HEK293T (cell line): ENCODE measurements around the gene BUB1B.
"Not testable (repeated sequence)": the region's sequence is repeated elsewhere in the genome, so short reads cannot be mapped to it uniquely, and the experiment has no call there.

Experiments used
- BHLHE40 ChIP-seq: fragments of 450-650 bp; IDR thresholded peaks from 2 replicates; pipeline ENCODE4 v1.6.1; 2016; ENCODE audit warnings: mild to moderate bottlenecking, moderate library complexity, borderline replicate concordance
- CTBP1 ChIP-seq: fragments of 450-650 bp; IDR thresholded peaks from 2 replicates; pipeline ENCODE4 v1.6.1; 2016; ENCODE audit warnings: borderline replicate concordance
- FOXK2 ChIP-seq: fragments of 450-650 bp; IDR thresholded peaks from 2 replicates; pipeline ENCODE4 v1.6.1; 2016; ENCODE audit warnings: mild to moderate bottlenecking
- FOXM1 ChIP-seq: fragments of 450-650 bp; IDR thresholded peaks from 2 replicates; pipeline ENCODE4 v1.6.1; 2017; ENCODE audit warnings: mild to moderate bottlenecking, borderline replicate concordance
- SP1 ChIP-seq: fragments of 450-650 bp; IDR thresholded peaks from 2 replicates; pipeline ENCODE4 v1.6.1; 2017
- TARDBP ChIP-seq: fragments of 450-650 bp; IDR thresholded peaks from 2 replicates; pipeline ENCODE4 v1.6.1; 2016
- ZNF384 ChIP-seq: fragments of 450-650 bp; IDR thresholded peaks from 2 replicates; pipeline ENCODE4 v1.6.1; 2016
- TF ChIP-seq, protein P1 (sequence below): fragments of 450-650 bp; IDR thresholded peaks from 2 replicates; pipeline ENCODE4 v1.6.1; 2016

- TF ChIP-seq, protein P1, sequence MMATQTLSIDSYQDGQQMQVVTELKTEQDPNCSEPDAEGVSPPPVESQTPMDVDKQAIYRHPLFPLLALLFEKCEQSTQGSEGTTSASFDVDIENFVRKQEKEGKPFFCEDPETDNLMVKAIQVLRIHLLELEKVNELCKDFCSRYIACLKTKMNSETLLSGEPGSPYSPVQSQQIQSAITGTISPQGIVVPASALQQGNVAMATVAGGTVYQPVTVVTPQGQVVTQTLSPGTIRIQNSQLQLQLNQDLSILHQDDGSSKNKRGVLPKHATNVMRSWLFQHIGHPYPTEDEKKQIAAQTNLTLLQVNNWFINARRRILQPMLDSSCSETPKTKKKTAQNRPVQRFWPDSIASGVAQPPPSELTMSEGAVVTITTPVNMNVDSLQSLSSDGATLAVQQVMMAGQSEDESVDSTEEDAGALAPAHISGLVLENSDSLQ = not testable (repeated sequence)
- not testable (repeated sequence) for TF ChIP-seq FOXK2, TARDBP, FOXM1, SP1, ZNF384, CTBP1, BHLHE40
These were observed 6.5 kb downstream of the BUB1B start for GRCh38 chr15:40167374-40167773.
